Measurements from ENCODE around the gene ARF4.

DNA sequence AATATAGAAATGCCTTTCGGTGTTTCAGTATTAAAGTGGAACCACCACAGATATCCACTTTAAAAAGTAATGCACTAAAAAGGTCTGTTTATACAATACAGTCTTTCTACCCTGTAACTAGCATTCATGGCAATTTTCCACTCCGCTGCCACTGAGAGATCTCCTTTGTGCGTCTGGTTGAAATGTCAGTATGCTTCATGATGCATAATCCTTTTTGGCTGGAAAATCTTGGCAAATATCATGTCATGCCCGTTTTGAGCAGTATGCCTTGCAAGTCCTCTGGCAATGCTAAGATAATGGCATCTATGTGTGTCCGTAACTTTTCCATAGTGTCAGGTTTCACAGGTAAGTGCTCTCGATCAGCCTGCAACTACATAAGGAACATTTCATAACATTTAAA is 30.8 kb upstream of the ARF4 start:
- TF ChIP-seq, protein P1, sequence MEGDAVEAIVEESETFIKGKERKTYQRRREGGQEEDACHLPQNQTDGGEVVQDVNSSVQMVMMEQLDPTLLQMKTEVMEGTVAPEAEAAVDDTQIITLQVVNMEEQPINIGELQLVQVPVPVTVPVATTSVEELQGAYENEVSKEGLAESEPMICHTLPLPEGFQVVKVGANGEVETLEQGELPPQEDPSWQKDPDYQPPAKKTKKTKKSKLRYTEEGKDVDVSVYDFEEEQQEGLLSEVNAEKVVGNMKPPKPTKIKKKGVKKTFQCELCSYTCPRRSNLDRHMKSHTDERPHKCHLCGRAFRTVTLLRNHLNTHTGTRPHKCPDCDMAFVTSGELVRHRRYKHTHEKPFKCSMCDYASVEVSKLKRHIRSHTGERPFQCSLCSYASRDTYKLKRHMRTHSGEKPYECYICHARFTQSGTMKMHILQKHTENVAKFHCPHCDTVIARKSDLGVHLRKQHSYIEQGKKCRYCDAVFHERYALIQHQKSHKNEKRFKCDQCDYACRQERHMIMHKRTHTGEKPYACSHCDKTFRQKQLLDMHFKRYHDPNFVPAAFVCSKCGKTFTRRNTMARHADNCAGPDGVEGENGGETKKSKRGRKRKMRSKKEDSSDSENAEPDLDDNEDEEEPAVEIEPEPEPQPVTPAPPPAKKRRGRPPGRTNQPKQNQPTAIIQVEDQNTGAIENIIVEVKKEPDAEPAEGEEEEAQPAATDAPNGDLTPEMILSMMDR (IDR thresholded peaks at IDR 0.05 in 2 of 3, conservative IDR thresholded peaks at IDR 0.05 in 1 of 3; ENCODE audit: borderline replicate concordance in 1 of 3, insufficient read depth in 1 of 3, low read depth in 2 of 3, low read length in 2 of 3): no peak
- no peak for TF ChIP-seq RAD21 (IDR thresholded peaks at IDR 0.05; ENCODE audit: low read depth)
- TF ChIP-seq, protein P2, sequence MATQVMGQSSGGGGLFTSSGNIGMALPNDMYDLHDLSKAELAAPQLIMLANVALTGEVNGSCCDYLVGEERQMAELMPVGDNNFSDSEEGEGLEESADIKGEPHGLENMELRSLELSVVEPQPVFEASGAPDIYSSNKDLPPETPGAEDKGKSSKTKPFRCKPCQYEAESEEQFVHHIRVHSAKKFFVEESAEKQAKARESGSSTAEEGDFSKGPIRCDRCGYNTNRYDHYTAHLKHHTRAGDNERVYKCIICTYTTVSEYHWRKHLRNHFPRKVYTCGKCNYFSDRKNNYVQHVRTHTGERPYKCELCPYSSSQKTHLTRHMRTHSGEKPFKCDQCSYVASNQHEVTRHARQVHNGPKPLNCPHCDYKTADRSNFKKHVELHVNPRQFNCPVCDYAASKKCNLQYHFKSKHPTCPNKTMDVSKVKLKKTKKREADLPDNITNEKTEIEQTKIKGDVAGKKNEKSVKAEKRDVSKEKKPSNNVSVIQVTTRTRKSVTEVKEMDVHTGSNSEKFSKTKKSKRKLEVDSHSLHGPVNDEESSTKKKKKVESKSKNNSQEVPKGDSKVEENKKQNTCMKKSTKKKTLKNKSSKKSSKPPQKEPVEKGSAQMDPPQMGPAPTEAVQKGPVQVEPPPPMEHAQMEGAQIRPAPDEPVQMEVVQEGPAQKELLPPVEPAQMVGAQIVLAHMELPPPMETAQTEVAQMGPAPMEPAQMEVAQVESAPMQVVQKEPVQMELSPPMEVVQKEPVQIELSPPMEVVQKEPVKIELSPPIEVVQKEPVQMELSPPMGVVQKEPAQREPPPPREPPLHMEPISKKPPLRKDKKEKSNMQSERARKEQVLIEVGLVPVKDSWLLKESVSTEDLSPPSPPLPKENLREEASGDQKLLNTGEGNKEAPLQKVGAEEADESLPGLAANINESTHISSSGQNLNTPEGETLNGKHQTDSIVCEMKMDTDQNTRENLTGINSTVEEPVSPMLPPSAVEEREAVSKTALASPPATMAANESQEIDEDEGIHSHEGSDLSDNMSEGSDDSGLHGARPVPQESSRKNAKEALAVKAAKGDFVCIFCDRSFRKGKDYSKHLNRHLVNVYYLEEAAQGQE (IDR thresholded peaks at IDR 0.05; ENCODE audit: low read depth): no peak
- TF ChIP-seq EZH2 (IDR thresholded peaks at IDR 0.05): no peak
